HL-60 (cell line): ENCODE results near the gene CCNYL1.

Experiments used
- DNase-seq, 2 experiments: peaks; one replicate each; pipeline ENCODE4 v3.0.0-alpha.2; 2010 to 2020; ENCODE audit warnings: low read depth in 1 of 2, low spot score in 1 of 2
- H3K27ac ChIP-seq: fragments of 250-450 bp; sonication (Bioruptor Pico); replicated peaks from 2 replicates; pipeline ENCODE4 v1.5.1; 2020; ENCODE audit warnings: mild to moderate bottlenecking, moderate library complexity
- H3K27me3 ChIP-seq: fragments of 250-450 bp; sonication (Bioruptor Pico); 2 replicates; pipeline ENCODE4 v1.5.1; 2021; ENCODE audit warnings: mild to moderate bottlenecking, moderate library complexity; ENCODE audit not compliant: insufficient read depth, poor library complexity, severe bottlenecking
- H3K4me3 ChIP-seq: replicated peaks from 2 replicates; pipeline ENCODE4 v1.5.1; 2011; ENCODE audit warnings: mild to moderate bottlenecking, control low read depth, low read length; ENCODE audit not compliant: insufficient read depth
- GABPA ChIP-seq: IDR thresholded peaks from 2 replicates; pipeline ENCODE4 v1.6.1; 2012; ENCODE audit warnings: low read depth
- POLR2AphosphoS5 ChIP-seq: IDR thresholded peaks from 2 replicates; pipeline ENCODE4 v1.6.1; 2012; ENCODE audit warnings: low read depth
- SPI1 ChIP-seq: IDR thresholded peaks from 2 replicates; pipeline ENCODE4 v1.6.1; 2012; ENCODE audit warnings: low read depth, mild to moderate bottlenecking, borderline replicate concordance
- TF ChIP-seq, protein P1 (sequence below): IDR thresholded peaks from 2 replicates; pipeline ENCODE4 v1.6.1; 2012; ENCODE audit warnings: low read depth; ENCODE audit not compliant: insufficient replicate concordance
- TF ChIP-seq, protein P2 (sequence below): IDR thresholded peaks from one replicate; pipeline ENCODE4 v1.5.1; 2011; ENCODE audit warnings: low read length, control low read depth, inconsistent platforms; ENCODE audit not compliant: insufficient read depth

The CCNYL1 gene

DNA sequence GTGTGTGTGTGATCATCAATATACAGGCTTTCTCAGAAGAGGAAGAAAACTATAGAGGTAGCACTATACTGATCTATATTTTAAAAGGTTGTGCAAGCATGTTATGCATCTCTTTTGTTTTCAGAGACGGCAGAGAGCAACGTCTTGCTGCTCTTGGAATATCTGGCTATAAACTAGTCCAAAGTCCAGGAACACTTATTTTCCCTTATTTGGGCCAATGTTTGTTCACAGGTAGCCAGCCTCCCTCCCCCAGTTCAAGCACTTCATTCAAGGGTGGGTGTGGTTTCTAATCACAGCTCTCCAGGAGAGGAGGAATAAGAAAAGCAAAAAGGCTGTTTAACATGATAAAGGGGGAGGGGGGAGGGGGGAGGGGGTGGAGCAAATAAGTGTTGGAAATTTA lies 54.1 kb downstream of the CCNYL1 start:
- Histone ChIP-seq H3K27ac (no peak overlapping the region), H3K27me3 (no peaks in the 10 kb centered on the region), H3K4me3 (no peak overlapping the region)
- TF ChIP-seq, protein P1, sequence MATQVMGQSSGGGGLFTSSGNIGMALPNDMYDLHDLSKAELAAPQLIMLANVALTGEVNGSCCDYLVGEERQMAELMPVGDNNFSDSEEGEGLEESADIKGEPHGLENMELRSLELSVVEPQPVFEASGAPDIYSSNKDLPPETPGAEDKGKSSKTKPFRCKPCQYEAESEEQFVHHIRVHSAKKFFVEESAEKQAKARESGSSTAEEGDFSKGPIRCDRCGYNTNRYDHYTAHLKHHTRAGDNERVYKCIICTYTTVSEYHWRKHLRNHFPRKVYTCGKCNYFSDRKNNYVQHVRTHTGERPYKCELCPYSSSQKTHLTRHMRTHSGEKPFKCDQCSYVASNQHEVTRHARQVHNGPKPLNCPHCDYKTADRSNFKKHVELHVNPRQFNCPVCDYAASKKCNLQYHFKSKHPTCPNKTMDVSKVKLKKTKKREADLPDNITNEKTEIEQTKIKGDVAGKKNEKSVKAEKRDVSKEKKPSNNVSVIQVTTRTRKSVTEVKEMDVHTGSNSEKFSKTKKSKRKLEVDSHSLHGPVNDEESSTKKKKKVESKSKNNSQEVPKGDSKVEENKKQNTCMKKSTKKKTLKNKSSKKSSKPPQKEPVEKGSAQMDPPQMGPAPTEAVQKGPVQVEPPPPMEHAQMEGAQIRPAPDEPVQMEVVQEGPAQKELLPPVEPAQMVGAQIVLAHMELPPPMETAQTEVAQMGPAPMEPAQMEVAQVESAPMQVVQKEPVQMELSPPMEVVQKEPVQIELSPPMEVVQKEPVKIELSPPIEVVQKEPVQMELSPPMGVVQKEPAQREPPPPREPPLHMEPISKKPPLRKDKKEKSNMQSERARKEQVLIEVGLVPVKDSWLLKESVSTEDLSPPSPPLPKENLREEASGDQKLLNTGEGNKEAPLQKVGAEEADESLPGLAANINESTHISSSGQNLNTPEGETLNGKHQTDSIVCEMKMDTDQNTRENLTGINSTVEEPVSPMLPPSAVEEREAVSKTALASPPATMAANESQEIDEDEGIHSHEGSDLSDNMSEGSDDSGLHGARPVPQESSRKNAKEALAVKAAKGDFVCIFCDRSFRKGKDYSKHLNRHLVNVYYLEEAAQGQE: no peak
- TF ChIP-seq, protein P2, sequence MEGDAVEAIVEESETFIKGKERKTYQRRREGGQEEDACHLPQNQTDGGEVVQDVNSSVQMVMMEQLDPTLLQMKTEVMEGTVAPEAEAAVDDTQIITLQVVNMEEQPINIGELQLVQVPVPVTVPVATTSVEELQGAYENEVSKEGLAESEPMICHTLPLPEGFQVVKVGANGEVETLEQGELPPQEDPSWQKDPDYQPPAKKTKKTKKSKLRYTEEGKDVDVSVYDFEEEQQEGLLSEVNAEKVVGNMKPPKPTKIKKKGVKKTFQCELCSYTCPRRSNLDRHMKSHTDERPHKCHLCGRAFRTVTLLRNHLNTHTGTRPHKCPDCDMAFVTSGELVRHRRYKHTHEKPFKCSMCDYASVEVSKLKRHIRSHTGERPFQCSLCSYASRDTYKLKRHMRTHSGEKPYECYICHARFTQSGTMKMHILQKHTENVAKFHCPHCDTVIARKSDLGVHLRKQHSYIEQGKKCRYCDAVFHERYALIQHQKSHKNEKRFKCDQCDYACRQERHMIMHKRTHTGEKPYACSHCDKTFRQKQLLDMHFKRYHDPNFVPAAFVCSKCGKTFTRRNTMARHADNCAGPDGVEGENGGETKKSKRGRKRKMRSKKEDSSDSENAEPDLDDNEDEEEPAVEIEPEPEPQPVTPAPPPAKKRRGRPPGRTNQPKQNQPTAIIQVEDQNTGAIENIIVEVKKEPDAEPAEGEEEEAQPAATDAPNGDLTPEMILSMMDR: no peak
- TF ChIP-seq SPI1 (no peak), POLR2AphosphoS5 (no peak), GABPA (no peak)
- DNase-seq: no peak

DNA sequence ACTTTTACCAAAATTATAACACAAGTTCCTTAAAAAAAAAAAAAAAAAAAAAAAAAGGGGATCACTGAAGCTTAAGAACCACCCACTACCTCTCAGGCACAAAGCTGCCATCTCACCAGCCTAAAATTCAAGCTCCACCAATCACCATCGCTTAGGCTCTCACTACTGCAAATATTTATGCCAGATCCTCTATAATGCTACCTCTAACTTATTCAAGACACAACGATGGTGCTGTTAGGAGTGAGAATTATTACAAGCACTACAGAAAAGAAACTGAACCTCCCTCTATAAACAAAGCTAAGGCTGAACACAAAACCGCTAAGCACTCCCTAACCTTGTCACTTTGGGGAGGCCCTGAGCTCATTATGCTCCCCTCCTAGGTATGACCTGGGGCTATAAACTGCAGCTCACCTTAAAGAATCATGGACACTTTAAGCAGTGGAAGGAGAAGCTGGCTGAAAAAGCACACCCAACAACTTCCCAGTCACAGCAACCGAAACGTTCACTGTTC lies 54.7 kb downstream of the CCNYL1 start:
- Histone ChIP-seq H3K4me3 (no peak overlapping the region), H3K27ac (no peak overlapping the region), H3K27me3 (no peaks in the 10 kb centered on the region)
- TF ChIP-seq, protein P2: no peak
- no peak for TF ChIP-seq GABPA
- TF ChIP-seq, protein P1: no peak
- no peak for TF ChIP-seq POLR2AphosphoS5
- no peak for TF ChIP-seq SPI1
- no peak for DNase-seq

DNA sequence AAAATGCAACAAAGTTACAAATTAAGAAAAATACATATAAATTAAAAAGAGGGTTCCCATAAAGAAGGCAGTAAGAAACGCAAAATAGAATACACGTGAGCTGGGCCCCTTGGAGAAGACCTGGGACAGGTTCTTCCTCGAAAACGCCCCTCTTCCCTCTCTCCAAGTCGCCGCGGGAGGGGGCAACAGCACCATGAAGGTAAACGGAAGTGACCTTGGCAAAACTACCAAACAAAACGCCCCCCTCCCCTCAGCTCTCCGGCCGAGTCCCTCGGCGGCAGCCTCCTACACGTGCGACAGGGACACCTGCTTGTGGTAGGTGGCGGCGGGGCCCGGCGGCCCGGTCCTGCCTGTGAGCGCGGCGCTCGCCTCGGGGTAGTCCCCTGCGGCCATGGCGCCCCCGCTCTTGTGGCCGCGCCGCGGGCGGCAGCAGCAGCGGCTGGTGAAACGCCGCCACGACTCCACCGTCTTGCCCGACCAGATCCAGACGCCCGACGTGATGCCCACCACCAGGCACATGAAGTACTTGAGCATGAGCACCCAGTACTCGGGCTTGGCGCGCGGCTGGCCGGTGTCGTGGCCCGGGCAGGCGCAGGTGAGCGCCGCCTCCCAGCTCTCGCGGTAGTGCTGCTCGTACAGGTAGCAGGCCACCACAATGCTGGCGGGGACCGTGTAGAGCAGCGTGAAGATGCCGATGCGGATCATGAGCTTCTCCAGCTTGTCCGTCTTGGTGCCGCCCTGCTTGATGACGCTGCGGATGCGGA lies 55.4 kb downstream of the CCNYL1 start:
- Histone ChIP-seq H3K27ac (no peak overlapping the region), H3K27me3 (no peaks in the 10 kb centered on the region), H3K4me3 (no peak overlapping the region)
- TF ChIP-seq SPI1 (no peak), GABPA (no peak), POLR2AphosphoS5 (no peak)
- TF ChIP-seq, protein P1: no peak
- TF ChIP-seq, protein P2: no peak
- DNase-seq: no peak
